Prostate gland (tissue), 2 donors: ENCODE results near the gene FASTK.

Source experiments
- CTCF ChIP-seq, 4 experiments: fragments of 200-600 bp in 2 of 4; fragments of 450-650 bp in 2 of 4; sonication (generic) in 2 of 4; IDR thresholded peaks; 1 replicate in 3 of 4; 2 replicates in 1 of 4; pipeline ENCODE4 v1.5.1; 2016 to 2019; ENCODE audit warnings: antibody characterized with exemption in 4 of 4, mild to moderate bottlenecking in 2 of 4, moderate library complexity in 2 of 4
- POLR2A ChIP-seq: fragments of 450-650 bp; IDR thresholded peaks from one replicate; pipeline ENCODE4 v1.6.1; 2016; ENCODE audit warnings: antibody characterized with exemption, mild to moderate bottlenecking
- POLR2AphosphoS5 ChIP-seq: sonication (generic); formaldehyde crosslinking; IDR thresholded peaks from one replicate; pipeline ENCODE4 v1.6.1; 2017; ENCODE audit warnings: antibody characterized with exemption

DNA sequence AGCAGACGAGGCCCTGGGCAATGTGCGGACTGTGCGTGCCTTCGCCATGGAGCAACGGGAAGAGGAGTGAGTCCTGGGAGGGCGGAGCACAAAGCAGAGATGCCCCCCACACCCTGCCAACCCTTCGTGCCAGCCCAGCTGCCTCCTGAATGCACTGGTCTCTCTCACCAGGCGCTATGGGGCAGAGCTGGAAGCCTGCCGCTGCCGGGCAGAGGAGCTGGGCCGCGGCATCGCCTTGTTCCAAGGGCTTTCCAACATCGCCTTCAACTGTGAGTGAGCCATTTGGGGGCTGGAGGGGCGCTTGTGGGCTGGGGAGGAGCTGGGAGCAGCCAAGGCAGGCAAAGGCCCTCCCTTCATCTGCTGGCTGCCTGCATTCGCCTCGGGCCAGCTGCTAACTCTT is 44.7 kb downstream of the FASTK start:
- TF ChIP-seq CTCF (IDR thresholded peaks at IDR 0.05) (no peak), POLR2A (no peak), POLR2AphosphoS5 (no peak)
